ENCODE data around the gene CBLN4. TPM values are rescaled to one million over a fixed set of nuclear protein-coding genes. Genes with fewer than 3 reads are reported as not detected.

CBLN4 gene
- total RNA-seq, 2 donors from 2014 or later = not detected

- H3K4me1 ChIP-seq (ENCODE audit: control insufficient read depth, insufficient read depth, low read length) = no peaks in the 10 kb centered on the region
- 23 to 28% methylated on average over 2 of the region's 2 CpGs for WGBS, 2 experiments (ENCODE audit: insufficient coverage in 1 of 2, insufficient read length in 1 of 2)
- peaks cover 94% of the 10 kb centered on the region for H3K9me3 Mint-ChIP-seq
- H3K36me3 ChIP-seq (ENCODE audit: control insufficient read depth, insufficient read depth, low read length) = no peaks in the 10 kb centered on the region
- H3K27me3 ChIP-seq (ENCODE audit: control insufficient read depth, insufficient read depth, low read length, poor library complexity, severe bottlenecking) = no peaks in the 10 kb centered on the region
- H3K9me3 ChIP-seq (ENCODE audit: control insufficient read depth, low read length) = peaks cover 93% of the 10 kb centered on the region
- H3K27ac ChIP-seq (ENCODE audit: low read depth, low read length) = no peak overlapping the region
- H3K4me1 Mint-ChIP-seq = no peaks in the 10 kb centered on the region
- H3K4me3 Mint-ChIP-seq = no peak overlapping the region
- H3K4me3 ChIP-seq (ENCODE audit: low read length) = no peak overlapping the region
- DNase-seq = no peak
- no peak overlapping the region for H3K27ac Mint-ChIP-seq
- no peaks in the 10 kb centered on the region for H3K36me3 Mint-ChIP-seq (ENCODE audit: low read depth)
- H3K9ac ChIP-seq (ENCODE audit: extremely low read depth, low read length, poor library complexity, severe bottlenecking) = no peak overlapping the region
- H3K27me3 Mint-ChIP-seq (ENCODE audit: insufficient read depth) = no peaks in the 10 kb centered on the region
- TF ChIP-seq CTCF (conservative IDR thresholded peaks at IDR 0.05) = no peak
These were observed 30.7 kb downstream of the CBLN4 start for GRCh38 chr20:55974491-55975202.

- no peak overlapping the region for H3K4me3 ChIP-seq (ENCODE audit: low read length)
- peaks cover 86% of the 10 kb centered on the region for H3K9me3 Mint-ChIP-seq
- H3K36me3 Mint-ChIP-seq (ENCODE audit: low read depth) = no peaks in the 10 kb centered on the region
- H3K36me3 ChIP-seq (ENCODE audit: control insufficient read depth, insufficient read depth, low read length) = no peaks in the 10 kb centered on the region
- H3K4me3 Mint-ChIP-seq = no peak overlapping the region
- no peaks in the 10 kb centered on the region for H3K27me3 ChIP-seq (ENCODE audit: control insufficient read depth, insufficient read depth, low read length, poor library complexity, severe bottlenecking)
- no peak overlapping the region for H3K27ac ChIP-seq (ENCODE audit: low read depth, low read length)
- WGBS, 2 experiments (ENCODE audit: insufficient coverage in 1 of 2, insufficient read length in 1 of 2) = 0 to 21% methylated on average over 1 of the region's 1 CpG
- H3K27me3 Mint-ChIP-seq (ENCODE audit: insufficient read depth) = no peaks in the 10 kb centered on the region
- H3K4me1 Mint-ChIP-seq = no peaks in the 10 kb centered on the region
- H3K9ac ChIP-seq (ENCODE audit: extremely low read depth, low read length, poor library complexity, severe bottlenecking) = no peak overlapping the region
- H3K9me3 ChIP-seq (ENCODE audit: control insufficient read depth, low read length) = peaks cover 86% of the 10 kb centered on the region
- no peak for DNase-seq
- no peaks in the 10 kb centered on the region for H3K4me1 ChIP-seq (ENCODE audit: control insufficient read depth, insufficient read depth, low read length)
- H3K27ac Mint-ChIP-seq = no peak overlapping the region
- TF ChIP-seq CTCF (conservative IDR thresholded peaks at IDR 0.05) = no peak
These were observed 40.5 kb downstream of the CBLN4 start for GRCh38 chr20:55964790-55965189.

- Histone ChIP-seq H3K4me1 (ENCODE audit: control insufficient read depth, insufficient read depth, low read length) (no peaks in the 10 kb centered on the region), H3K4me3 (ENCODE audit: low read length) (no peak overlapping the region), H3K9me3 (ENCODE audit: control insufficient read depth, low read length) (peaks cover 91% of the 10 kb centered on the region), H3K27me3 (ENCODE audit: control insufficient read depth, insufficient read depth, low read length, poor library complexity, severe bottlenecking) (no peaks in the 10 kb centered on the region), H3K36me3 (ENCODE audit: control insufficient read depth, insufficient read depth, low read length) (no peaks in the 10 kb centered on the region), H3K27ac (ENCODE audit: low read depth, low read length) (no peak overlapping the region), H3K9ac (ENCODE audit: extremely low read depth, low read length, poor library complexity, severe bottlenecking) (no peak overlapping the region)
- Mint-ChIP-seq H3K27me3 (ENCODE audit: insufficient read depth) (no peaks in the 10 kb centered on the region), H3K9me3 (peaks cover 91% of the 10 kb centered on the region), H3K4me1 (no peaks in the 10 kb centered on the region), H3K4me3 (no peak overlapping the region), H3K27ac (no peak overlapping the region), H3K36me3 (ENCODE audit: low read depth) (no peaks in the 10 kb centered on the region)
- TF ChIP-seq CTCF (conservative IDR thresholded peaks at IDR 0.05) = no peak
- WGBS, 2 experiments (ENCODE audit: insufficient coverage in 1 of 2, insufficient read length in 1 of 2) = 62 to 67% methylated on average over 5 of the region's 5 CpGs
- no peak for DNase-seq
These were observed 43.7 kb downstream of the CBLN4 start for GRCh38 chr20:55961376-55962330.

Data from endodermal cell (in vitro differentiated cells).